Lower leg skin (tissue), 3 donors: ENCODE measurements around the gene SCYGR3.

Experiments used
- POLR2A ChIP-seq, 2 donors: fragments of 450-650 bp; IDR thresholded peaks; one replicate each; pipeline ENCODE4 v1.6.1; 2016 to 2017; ENCODE audit warnings: antibody characterized with exemption in 2 of 2, mild to moderate bottlenecking in 1 of 2, moderate library complexity in 1 of 2
- TF ChIP-seq, protein P1 (sequence below), 3 donors: fragments of 450-650 bp; IDR thresholded peaks; one replicate each; pipeline ENCODE4 v1.5.1; 2016; ENCODE audit warnings: antibody characterized with exemption in 3 of 3, mild to moderate bottlenecking in 3 of 3, moderate library complexity in 2 of 3

DNA sequence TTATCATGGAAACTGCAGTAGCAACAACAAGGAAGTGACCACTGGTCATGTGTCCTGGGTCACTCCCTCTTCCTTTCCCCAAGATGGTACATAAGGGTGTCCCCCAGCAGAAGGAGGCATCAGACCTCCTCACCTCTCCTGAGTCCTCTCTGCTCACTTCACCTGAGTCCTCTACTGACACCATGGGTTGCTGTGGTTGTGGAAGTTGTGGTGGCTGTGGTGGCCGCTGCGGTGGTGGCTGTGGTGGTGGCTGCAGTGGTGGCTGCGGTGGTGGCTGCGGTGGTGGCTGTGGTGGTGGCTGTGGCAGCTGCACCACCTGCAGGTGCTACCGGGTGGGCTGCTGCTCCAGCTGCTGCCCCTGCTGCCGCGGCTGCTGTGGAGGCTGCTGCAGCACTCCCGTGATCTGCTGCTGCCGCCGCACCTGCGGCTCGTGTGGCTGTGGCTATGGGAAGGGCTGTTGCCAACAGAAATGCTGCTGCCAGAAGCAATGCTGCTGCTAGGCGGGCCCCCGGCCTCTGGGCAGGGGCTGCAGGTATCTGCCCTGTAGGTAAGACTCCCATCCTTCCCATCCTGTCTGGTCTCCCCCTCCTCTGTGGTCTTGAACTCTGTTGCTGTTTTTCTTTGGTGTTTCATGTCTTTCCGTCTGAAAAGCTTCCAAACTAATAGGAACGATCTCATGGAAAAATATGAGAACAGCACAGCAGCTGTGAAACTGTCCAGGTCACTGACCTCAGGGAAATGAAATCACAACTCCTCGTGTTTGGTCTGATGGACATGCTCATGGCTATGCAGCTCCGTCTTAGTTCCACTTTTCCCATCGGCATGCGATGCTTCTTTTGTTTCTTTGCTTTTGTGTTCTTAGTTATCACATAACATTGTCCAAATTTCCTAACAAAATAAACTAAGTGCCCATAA, 2.9 kb upstream of the SCYGR3 start, which contains the start of gene SCYGR4:
- TF ChIP-seq, protein P1, sequence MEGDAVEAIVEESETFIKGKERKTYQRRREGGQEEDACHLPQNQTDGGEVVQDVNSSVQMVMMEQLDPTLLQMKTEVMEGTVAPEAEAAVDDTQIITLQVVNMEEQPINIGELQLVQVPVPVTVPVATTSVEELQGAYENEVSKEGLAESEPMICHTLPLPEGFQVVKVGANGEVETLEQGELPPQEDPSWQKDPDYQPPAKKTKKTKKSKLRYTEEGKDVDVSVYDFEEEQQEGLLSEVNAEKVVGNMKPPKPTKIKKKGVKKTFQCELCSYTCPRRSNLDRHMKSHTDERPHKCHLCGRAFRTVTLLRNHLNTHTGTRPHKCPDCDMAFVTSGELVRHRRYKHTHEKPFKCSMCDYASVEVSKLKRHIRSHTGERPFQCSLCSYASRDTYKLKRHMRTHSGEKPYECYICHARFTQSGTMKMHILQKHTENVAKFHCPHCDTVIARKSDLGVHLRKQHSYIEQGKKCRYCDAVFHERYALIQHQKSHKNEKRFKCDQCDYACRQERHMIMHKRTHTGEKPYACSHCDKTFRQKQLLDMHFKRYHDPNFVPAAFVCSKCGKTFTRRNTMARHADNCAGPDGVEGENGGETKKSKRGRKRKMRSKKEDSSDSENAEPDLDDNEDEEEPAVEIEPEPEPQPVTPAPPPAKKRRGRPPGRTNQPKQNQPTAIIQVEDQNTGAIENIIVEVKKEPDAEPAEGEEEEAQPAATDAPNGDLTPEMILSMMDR (IDR thresholded peaks at IDR 0.05) = no peak
- TF ChIP-seq POLR2A (IDR thresholded peaks at IDR 0.05) = no peak
